Ectodermal cell (in vitro differentiated cells): ENCODE results near the gene PSME3IP1.

ENCODE experiments used
- H3K27ac ChIP-seq: 2 replicates; pipeline ENCODE4 v1.7.0; 2013; ENCODE audit warnings: mild to moderate bottlenecking, low read depth, low read length; ENCODE audit not compliant: insufficient read depth, poor library complexity, severe bottlenecking
- H3K27me3 ChIP-seq: 2 replicates; pipeline ENCODE4 v1.7.0; 2013; ENCODE audit warnings: mild to moderate bottlenecking, low read length; ENCODE audit not compliant: insufficient read depth, control insufficient read depth, poor library complexity, severe bottlenecking
- H3K36me3 ChIP-seq: one replicate; pipeline ENCODE4 v1.7.0; 2013; ENCODE audit warnings: low read length; ENCODE audit not compliant: control insufficient read depth, insufficient read depth
- H3K4me1 ChIP-seq: one replicate; pipeline ENCODE4 v1.7.0; 2013; ENCODE audit warnings: low read length; ENCODE audit not compliant: control insufficient read depth, insufficient read depth
- H3K4me3 ChIP-seq: 2 replicates; pipeline ENCODE4 v1.7.0; 2013; ENCODE audit warnings: low read depth, low read length, control low read depth; ENCODE audit not compliant: insufficient read depth
- H3K9me3 ChIP-seq: 2 replicates; pipeline ENCODE4 v1.7.0; 2013; ENCODE audit warnings: mild to moderate bottlenecking, low read length, moderate library complexity; ENCODE audit not compliant: control insufficient read depth
- WGBS, 2 experiments: methylation state at CpG; one replicate each; pipeline ENCODE4 v1.1.7; 2013; ENCODE audit warnings: missing lambda C conversion rate in 2 of 2; 5-methylcytosine and 5-hydroxymethylcytosine counted together

The PSME3IP1 gene

GRCh38 chr16:57137566-57138273 is 48.1 kb downstream of the PSME3IP1 start:
- Histone ChIP-seq H3K27ac (no peak overlapping the region), H3K4me3 (no peak overlapping the region), H3K27me3 (no peaks in the 10 kb centered on the region), H3K4me1 (peaks cover 6% of the 10 kb centered on the region), H3K9me3 (no peaks in the 10 kb centered on the region), H3K36me3 (no peaks in the 10 kb centered on the region)
- 91% methylated on average over 10 of the region's 10 CpGs for WGBS, 2 experiments

GRCh38 chr16:57137043-57137442 is 48.8 kb downstream of the PSME3IP1 start:
- Histone ChIP-seq H3K27ac (no peak overlapping the region), H3K4me3 (no peak overlapping the region)
- WGBS, 2 experiments = 89% methylated on average over 14 of the region's 14 CpGs

GRCh38 chr16:57134982-57135381 is 50.9 kb downstream of the PSME3IP1 start:
- Histone ChIP-seq H3K4me3 (no peak overlapping the region), H3K4me1 (peaks cover 21% of the 10 kb centered on the region), H3K27ac (no peak overlapping the region), H3K9me3 (no peaks in the 10 kb centered on the region), H3K27me3 (no peaks in the 10 kb centered on the region), H3K36me3 (no peaks in the 10 kb centered on the region)
- WGBS, 2 experiments = 72 to 100% methylated on average over 2 of the region's 2 CpGs

More at GRCh38 chr16:57137043-57137442, 48.8 kb downstream of the PSME3IP1 start:
- peaks cover 13% of the 10 kb centered on the region for H3K4me1 ChIP-seq
- H3K27me3 ChIP-seq = no peaks in the 10 kb centered on the region
- H3K36me3 ChIP-seq = no peaks in the 10 kb centered on the region
- H3K9me3 ChIP-seq = no peaks in the 10 kb centered on the region

GRCh38 chr16:57133886-57134285 is 52.0 kb downstream of the PSME3IP1 start:
- Histone ChIP-seq H3K4me3 (no peak overlapping the region), H3K4me1 (peaks cover 21% of the 10 kb centered on the region), H3K27ac (no peak overlapping the region), H3K9me3 (no peaks in the 10 kb centered on the region), H3K27me3 (no peaks in the 10 kb centered on the region), H3K36me3 (no peaks in the 10 kb centered on the region)
- 90 to 93% methylated on average over 10 of the region's 10 CpGs for WGBS, 2 experiments

- no peak overlapping the region for H3K4me3 ChIP-seq
- no peaks in the 10 kb centered on the region for H3K27me3 ChIP-seq
- no peaks in the 10 kb centered on the region for H3K9me3 ChIP-seq
- no peak overlapping the region for H3K27ac ChIP-seq
- H3K4me1 ChIP-seq = peaks cover 21% of the 10 kb centered on the region
- 62 to 63% methylated on average over 4 of the region's 4 CpGs for WGBS, 2 experiments
- no peaks in the 10 kb centered on the region for H3K36me3 ChIP-seq
Measured at GRCh38 chr16:57133031-57133430, 52.8 kb downstream of the PSME3IP1 start.

GRCh38 chr16:57132470-57132869 is 53.4 kb downstream of the PSME3IP1 start:
- 90 to 97% methylated on average over 1 of the region's 1 CpG for WGBS, 2 experiments
- no peak overlapping the region for H3K4me3 ChIP-seq
- no peak overlapping the region for H3K27ac ChIP-seq
- no peaks in the 10 kb centered on the region for H3K27me3 ChIP-seq
- no peaks in the 10 kb centered on the region for H3K36me3 ChIP-seq
- H3K4me1 ChIP-seq = peaks cover 21% of the 10 kb centered on the region
- no peaks in the 10 kb centered on the region for H3K9me3 ChIP-seq

- no peak overlapping the region for H3K27ac ChIP-seq
- no peaks in the 10 kb centered on the region for H3K9me3 ChIP-seq
- H3K36me3 ChIP-seq = no peaks in the 10 kb centered on the region
- 85 to 86% methylated on average over 17 of the region's 17 CpGs for WGBS, 2 experiments
- H3K27me3 ChIP-seq = no peaks in the 10 kb centered on the region
- peaks cover 21% of the 10 kb centered on the region for H3K4me1 ChIP-seq
- H3K4me3 ChIP-seq = no peak overlapping the region
Measured at GRCh38 chr16:57131351-57131970, 54.4 kb downstream of the PSME3IP1 start.

- Histone ChIP-seq H3K4me1 (peaks cover 21% of the 10 kb centered on the region), H3K9me3 (no peaks in the 10 kb centered on the region), H3K4me3 (no peak overlapping the region), H3K27me3 (no peaks in the 10 kb centered on the region), H3K27ac (no peak overlapping the region), H3K36me3 (no peaks in the 10 kb centered on the region)
- 94 to 95% methylated on average over 6 of the region's 6 CpGs for WGBS, 2 experiments
Measured at GRCh38 chr16:57130950-57131321, 54.9 kb downstream of the PSME3IP1 start.

GRCh38 chr16:57128771-57129389 is 57.0 kb downstream of the PSME3IP1 start:
- H3K4me1 ChIP-seq = peaks cover 28% of the 10 kb centered on the region
- no peak overlapping the region for H3K4me3 ChIP-seq
- H3K27me3 ChIP-seq = no peaks in the 10 kb centered on the region
- no peaks in the 10 kb centered on the region for H3K36me3 ChIP-seq
- H3K9me3 ChIP-seq = no peaks in the 10 kb centered on the region
- 85 to 89% methylated on average over 11 of the region's 11 CpGs for WGBS, 2 experiments
- no peak overlapping the region for H3K27ac ChIP-seq

GRCh38 chr16:57127836-57128235 is 58.0 kb downstream of the PSME3IP1 start:
- no peaks in the 10 kb centered on the region for H3K9me3 ChIP-seq
- no peaks in the 10 kb centered on the region for H3K27me3 ChIP-seq
- WGBS, 2 experiments = 92 to 98% methylated on average over 7 of the region's 7 CpGs
- peaks cover 23% of the 10 kb centered on the region for H3K4me1 ChIP-seq
- H3K36me3 ChIP-seq = no peaks in the 10 kb centered on the region
- no peak overlapping the region for H3K27ac ChIP-seq
- H3K4me3 ChIP-seq = no peak overlapping the region
